Astrocyte of the cerebellum (primary cell): Measurements from ENCODE around the gene EIF2B5.
A peak's percentile ranks its signal among the peaks of the same experiment; 100 is the strongest.

Experiments used
- DNase-seq: peaks from one replicate; pipeline ENCODE4 v3.0.0-alpha.2; 2011; ENCODE audit warnings: low read depth
- H3K4me3 ChIP-seq: 2 replicates; pipeline ENCODE4 v1.5.1; 2011; ENCODE audit warnings: mild to moderate bottlenecking, low read depth, low read length, moderate library complexity
- CTCF ChIP-seq: IDR thresholded peaks from 2 replicates; pipeline ENCODE4 v1.5.1; 2012; ENCODE audit warnings: low read length, low read depth, moderate library complexity, mild to moderate bottlenecking; ENCODE audit errors: missing control alignments
- in situ Hi-C: cut with HindIII; loops from 2 replicates; pipeline ENCODE4 v1.10.0; 2017; ENCODE audit warnings: low sequenced_read_pairs

The EIF2B5 gene

GRCh38 chr3:184133840-184134745 lies 1.1 kb upstream of the EIF2B5 start:
- no peak for DNase-seq
- H3K4me3 ChIP-seq, result peak overlapping the region; percentile 98
- in situ Hi-C loops, result no loop called here
- TF ChIP-seq CTCF, result no peak

GRCh38 chr3:184134746-184135148 lies 411 bp upstream of the EIF2B5 start:
- no peak for DNase-seq
- TF ChIP-seq CTCF, result no peak
- H3K4me3 ChIP-seq, result peak overlapping the region; percentile 98
- in situ Hi-C loops, result no loop called here

GRCh38 chr3:184135911-184136260 lies 728 bp downstream of the EIF2B5 start:
- TF ChIP-seq CTCF, result no peak
- in situ Hi-C loops, result no loop called here
- peak overlapping the region; percentile 98 for H3K4me3 ChIP-seq

DNA sequence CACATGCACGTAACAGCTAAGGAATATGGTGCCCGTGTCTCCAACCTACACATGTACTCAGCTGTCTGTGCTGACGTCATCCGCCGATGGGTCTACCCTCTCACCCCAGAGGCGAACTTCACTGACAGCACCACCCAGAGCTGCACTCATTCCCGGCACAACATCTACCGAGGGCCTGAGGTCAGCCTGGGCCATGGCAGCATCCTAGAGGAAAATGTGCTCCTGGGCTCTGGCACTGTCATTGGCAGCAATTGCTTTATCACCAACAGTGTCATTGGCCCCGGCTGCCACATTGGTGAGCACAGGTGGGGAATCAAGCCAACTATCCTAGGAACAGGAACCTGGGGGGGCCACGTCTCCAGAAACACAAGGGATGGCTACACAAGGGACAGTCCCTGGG lies 5.3 kb downstream of the EIF2B5 start:
- H3K4me3 ChIP-seq, result no peak overlapping the region
- no peak for TF ChIP-seq CTCF
- in situ Hi-C loops, result no loop called here
- DNase-seq, result no peak

More at GRCh38 chr3:184135911-184136260, 728 bp downstream of the EIF2B5 start:
- DNase-seq, result no peak

- in situ Hi-C loops, result no loop called here
Measured at GRCh38 chr3:184142199-184142598, 7.0 kb downstream of the EIF2B5 start.

DNA sequence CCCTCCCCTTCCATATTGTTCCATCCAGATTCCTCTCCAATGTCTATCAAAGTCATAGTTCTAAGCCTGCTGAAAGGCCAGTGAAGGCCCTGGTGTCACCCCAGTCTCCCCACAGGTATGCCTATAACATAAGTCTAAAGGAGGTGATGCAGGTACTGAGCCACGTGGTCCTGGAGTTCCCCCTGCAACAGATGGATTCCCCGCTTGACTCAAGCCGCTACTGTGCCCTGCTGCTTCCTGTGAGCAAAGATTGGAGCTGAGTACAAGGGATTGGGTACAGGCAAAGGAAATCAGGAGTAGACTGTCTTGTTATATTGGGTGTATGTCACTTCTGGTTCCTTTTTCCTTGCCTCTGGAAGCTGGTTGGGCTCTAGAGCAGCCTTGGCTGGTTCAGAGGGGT lies 8.2 kb downstream of the EIF2B5 start:
- in situ Hi-C loops, result no loop called here
- no peak overlapping the region for H3K4me3 ChIP-seq
- no peak for TF ChIP-seq CTCF
- DNase-seq, result no peak

More at GRCh38 chr3:184142199-184142598, 7.0 kb downstream of the EIF2B5 start:
- TF ChIP-seq CTCF, result no peak
- DNase-seq, result no peak
- no peak overlapping the region for H3K4me3 ChIP-seq
